Thyroid gland (tissue), 4 donors: ENCODE data around the gene PTBP1.

ENCODE experiments used
- CTCF ChIP-seq, 6 experiments: fragments of 200-600 bp in 3 of 6; fragments of 450-650 bp in 3 of 6; sonication (generic) in 3 of 6; IDR thresholded peaks; one replicate each; pipeline ENCODE4 v1.5.1; 2016 to 2019; ENCODE audit warnings: antibody characterized with exemption in 6 of 6, mild to moderate bottlenecking in 2 of 6, inconsistent platforms in 1 of 6, moderate library complexity in 1 of 6
- POLR2A ChIP-seq, 2 donors: fragments of 450-650 bp; IDR thresholded peaks; one replicate each; pipeline ENCODE4 v1.6.1; 2017; ENCODE audit warnings: antibody characterized with exemption in 2 of 2, mild to moderate bottlenecking in 2 of 2, moderate library complexity in 1 of 2

GRCh38 chr19:825897-826644 lies 28.8 kb downstream of the PTBP1 start:
- TF ChIP-seq CTCF (IDR thresholded peaks at IDR 0.05) (no peak), POLR2A (IDR thresholded peaks at IDR 0.05) (no peak)
